ENCODE results near the gene NPAS3. TPM values are rescaled to one million over a fixed set of nuclear protein-coding genes. Genes with fewer than 3 reads are reported as not detected.

Gene NPAS3
- total RNA-seq, 1 donor = 0.86 TPM

GRCh38 chr14:33726685-33727084 is 788.0 kb downstream of the NPAS3 start:
- TF ChIP-seq, protein P1, sequence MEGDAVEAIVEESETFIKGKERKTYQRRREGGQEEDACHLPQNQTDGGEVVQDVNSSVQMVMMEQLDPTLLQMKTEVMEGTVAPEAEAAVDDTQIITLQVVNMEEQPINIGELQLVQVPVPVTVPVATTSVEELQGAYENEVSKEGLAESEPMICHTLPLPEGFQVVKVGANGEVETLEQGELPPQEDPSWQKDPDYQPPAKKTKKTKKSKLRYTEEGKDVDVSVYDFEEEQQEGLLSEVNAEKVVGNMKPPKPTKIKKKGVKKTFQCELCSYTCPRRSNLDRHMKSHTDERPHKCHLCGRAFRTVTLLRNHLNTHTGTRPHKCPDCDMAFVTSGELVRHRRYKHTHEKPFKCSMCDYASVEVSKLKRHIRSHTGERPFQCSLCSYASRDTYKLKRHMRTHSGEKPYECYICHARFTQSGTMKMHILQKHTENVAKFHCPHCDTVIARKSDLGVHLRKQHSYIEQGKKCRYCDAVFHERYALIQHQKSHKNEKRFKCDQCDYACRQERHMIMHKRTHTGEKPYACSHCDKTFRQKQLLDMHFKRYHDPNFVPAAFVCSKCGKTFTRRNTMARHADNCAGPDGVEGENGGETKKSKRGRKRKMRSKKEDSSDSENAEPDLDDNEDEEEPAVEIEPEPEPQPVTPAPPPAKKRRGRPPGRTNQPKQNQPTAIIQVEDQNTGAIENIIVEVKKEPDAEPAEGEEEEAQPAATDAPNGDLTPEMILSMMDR (IDR thresholded peaks at IDR 0.05; ENCODE audit: insufficient read depth, low read depth, low read length) = no peak
- DNase-seq (ENCODE audit: low read depth) = no peak
- H3K4me3 ChIP-seq (ENCODE audit: low read depth, low read length) = no peak overlapping the region

DNA sequence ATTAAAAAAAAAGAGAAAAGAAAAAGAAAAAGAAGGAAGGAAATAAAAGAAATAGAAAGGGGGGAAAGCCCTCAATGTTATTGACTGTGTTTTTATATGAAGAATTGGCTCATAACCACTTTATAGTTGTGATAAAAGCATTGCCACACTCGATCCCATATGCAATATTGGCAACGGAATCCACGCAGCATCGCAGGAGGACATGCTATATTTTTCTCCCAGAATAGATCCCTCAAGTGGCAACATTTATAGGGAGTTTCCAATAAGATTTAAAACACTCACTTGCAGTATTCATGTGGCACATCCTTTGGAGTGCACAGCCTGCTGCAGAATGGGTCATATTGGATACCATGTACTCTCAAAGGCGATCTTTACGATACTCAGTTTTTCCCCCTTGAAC is 788.9 kb downstream of the NPAS3 start:
- H3K4me3 ChIP-seq (ENCODE audit: low read depth, low read length) = no peak overlapping the region
- no peak for DNase-seq (ENCODE audit: low read depth)
- TF ChIP-seq, protein P1 (IDR thresholded peaks at IDR 0.05; ENCODE audit: insufficient read depth, low read depth, low read length) = no peak

DNA sequence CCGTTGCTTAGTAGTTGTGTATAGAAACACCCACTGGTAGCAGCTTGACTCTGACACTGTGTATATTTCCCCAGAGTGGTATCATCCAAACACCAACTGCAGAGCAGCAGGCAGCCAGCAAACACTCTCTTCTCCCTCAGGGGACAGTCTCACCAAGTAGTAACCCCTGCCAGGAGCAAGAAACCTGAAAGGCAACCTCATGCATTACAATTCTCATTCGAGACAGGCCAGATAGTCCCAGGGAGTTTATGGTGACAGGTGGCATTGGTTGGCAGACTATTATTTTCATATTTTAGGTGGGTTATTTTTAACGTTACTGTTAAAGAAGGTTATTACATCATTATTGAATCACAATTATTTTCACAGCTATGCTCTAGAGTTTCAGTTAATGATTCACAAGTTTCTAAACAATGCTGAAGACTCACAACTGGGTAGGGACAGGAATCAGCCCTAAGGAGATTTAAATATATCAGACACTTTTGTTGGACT is 789.4 kb downstream of the NPAS3 start:
- no peak for DNase-seq (ENCODE audit: low read depth)
- no peak overlapping the region for H3K4me3 ChIP-seq (ENCODE audit: low read depth, low read length)
- TF ChIP-seq, protein P1 (IDR thresholded peaks at IDR 0.05; ENCODE audit: insufficient read depth, low read depth, low read length) = no peak

GRCh38 chr14:33730156-33730555 is 791.5 kb downstream of the NPAS3 start:
- TF ChIP-seq, protein P1 (IDR thresholded peaks at IDR 0.05; ENCODE audit: insufficient read depth, low read depth, low read length) = no peak
- no peak for DNase-seq (ENCODE audit: low read depth)
- no peak overlapping the region for H3K4me3 ChIP-seq (ENCODE audit: low read depth, low read length)

DNA sequence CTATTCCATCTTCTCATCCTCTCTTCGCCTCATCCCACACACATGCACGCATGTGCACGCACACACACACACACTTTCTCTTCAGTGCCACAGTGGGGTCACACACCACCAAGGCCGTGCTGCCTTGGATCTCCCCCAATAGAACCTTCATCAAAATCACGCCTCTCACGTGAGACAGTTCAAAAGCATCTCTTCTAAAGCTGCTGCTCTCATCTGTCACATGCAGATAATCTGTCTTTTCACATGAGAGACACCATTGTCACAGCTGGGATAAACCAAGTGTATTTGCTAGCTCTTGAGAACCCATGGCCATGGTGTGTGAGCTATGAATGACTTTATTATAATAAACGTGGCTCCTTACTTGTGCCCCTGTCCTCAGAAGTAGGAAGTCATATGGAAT is 793.5 kb downstream of the NPAS3 start:
- no peak overlapping the region for H3K4me3 ChIP-seq (ENCODE audit: low read depth, low read length)
- DNase-seq (ENCODE audit: low read depth) = no peak
- TF ChIP-seq, protein P1 (IDR thresholded peaks at IDR 0.05; ENCODE audit: insufficient read depth, low read depth, low read length) = no peak

GRCh38 chr14:33733310-33733709 is 794.6 kb downstream of the NPAS3 start:
- H3K4me3 ChIP-seq (ENCODE audit: low read depth, low read length) = no peak overlapping the region
- no peak for DNase-seq (ENCODE audit: low read depth)
- TF ChIP-seq, protein P1 (IDR thresholded peaks at IDR 0.05; ENCODE audit: insufficient read depth, low read depth, low read length) = no peak

GRCh38 chr14:33733721-33734120 is 795.0 kb downstream of the NPAS3 start:
- no peak overlapping the region for H3K4me3 ChIP-seq (ENCODE audit: low read depth, low read length)
- TF ChIP-seq, protein P1 (IDR thresholded peaks at IDR 0.05; ENCODE audit: insufficient read depth, low read depth, low read length) = no peak
- no peak for DNase-seq (ENCODE audit: low read depth)

All from fibroblast of villous mesenchyme (primary cell).